ENCODE results near the gene ZNF513.
"Not testable (repeated sequence)": the region's sequence is repeated elsewhere in the genome, so short reads cannot be mapped to it uniquely, and the experiment has no call there.

Gene ZNF513

DNA sequence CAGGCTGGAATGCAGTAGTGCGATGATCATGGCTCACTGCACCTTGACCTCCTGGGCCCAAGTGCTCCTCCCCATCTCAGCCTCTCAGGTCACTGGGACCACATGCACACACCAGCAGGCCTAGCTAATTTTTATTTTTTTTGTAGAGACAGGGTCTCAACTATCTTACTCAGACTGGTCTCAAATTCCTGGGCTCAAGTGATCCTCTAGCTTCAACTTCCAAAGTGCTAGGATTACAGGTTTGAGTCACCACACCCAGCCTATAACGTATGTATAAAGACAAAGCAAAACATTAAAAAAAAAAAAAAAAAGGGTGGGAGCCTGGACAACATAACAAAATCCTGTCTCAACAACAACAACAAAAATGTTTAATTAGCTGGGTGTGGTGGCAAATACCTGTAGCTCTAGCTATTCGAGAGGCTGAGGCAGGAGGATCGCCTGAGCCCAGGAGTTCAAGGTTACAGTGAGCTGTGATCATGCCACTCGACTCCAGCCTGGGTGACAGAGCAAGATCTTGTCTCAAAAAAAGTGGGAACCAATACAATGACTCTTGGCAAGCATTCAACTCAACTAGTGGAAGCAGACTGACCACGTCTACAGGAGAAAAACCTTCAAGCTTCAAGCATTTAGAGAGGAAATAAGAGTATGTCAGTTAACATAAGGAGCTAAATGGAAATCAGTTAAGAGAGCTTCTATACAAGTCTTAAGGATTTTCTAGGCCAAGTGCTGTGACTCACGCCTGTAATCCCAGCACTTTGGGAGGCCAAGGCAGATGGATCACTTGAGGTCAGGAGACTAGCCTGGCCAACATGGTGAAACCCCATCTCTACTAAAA, 26.6 kb downstream of the ZNF513 start:
- no peak for DNase-seq

DNA sequence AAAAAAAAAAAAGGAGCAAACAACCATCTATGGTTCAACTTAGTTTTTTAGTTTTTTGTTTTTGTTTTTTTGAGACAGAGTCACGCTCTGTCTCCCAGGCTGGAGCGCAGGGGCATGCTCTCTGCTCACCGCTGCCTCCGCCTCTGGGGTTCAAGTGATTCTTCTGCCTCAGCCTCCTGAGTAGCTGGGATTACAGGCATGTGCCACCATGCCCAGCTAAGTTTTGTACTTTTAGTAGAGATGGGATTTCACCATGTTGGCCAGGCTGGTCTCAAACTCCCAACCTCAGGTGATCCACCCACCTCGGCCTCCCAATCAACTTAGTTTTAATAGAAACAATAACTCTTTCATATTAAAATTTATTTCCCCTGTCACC, 27.2 kb downstream of the ZNF513 start:
- not testable (repeated sequence) for DNase-seq

DNA sequence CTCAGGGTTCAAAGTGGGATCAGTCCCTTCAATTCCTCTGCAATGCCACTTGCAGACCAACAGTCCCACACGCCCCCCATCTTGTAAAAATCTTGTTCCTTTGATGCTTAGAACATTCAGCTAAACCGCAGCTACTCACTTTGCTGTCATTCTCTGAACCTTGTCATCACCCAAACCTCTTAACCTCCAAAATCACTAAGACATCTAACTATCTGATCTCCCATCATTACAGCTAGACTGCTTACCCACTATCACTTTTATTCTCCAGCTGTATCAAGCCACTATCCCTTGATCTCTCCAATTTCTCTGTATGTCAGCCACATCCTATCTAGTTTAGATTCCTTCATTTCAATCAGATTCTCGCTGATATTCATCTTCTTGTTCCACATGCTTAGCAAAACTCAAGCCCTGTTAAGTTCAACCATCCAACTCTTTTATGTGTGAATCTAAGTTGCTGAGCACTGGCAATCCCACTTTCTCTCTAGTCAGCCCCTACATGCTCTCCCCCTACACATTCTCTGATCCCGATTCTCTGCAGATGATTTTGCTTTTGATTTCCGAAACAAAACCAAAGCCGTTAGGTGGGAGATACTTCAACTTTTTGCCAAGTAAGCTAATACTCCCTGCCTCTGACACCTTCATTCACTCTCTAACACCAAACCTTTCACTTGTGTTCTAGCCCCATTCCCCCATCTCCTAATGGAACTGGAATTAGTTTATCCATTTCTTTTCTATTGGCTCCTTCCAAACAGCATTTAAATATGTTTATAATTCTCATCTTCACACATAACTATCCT, 28.5 kb downstream of the ZNF513 start:
- no peak for DNase-seq

DNA sequence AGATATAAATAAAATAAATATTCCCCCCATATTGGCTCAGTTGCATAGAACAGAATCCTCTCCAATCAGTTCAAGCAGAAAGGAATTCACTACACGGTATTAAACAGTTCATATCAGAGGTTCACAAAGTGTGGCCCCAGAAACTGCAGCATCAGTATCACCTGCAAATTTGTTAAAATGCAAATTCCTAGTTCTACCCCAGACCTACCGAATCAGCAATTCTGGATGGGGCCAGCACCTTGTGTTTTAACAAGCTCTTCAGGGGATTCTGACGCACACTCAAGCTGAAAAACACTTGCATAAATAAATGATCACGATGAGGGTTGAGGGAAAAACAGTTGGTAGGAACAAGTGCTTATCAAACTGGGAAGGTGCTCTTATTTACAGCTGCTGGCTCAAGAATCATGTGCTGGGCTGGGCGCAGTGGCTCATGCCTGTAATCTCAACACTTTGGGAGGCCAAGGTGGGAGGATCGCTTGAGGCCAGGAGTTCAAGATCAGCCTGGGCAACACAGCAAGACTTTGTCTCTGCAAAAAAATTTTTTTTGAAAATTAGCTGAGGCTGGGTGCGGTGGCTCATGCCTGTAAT, 30.3 kb downstream of the ZNF513 start:
- DNase-seq = no peak

DNA sequence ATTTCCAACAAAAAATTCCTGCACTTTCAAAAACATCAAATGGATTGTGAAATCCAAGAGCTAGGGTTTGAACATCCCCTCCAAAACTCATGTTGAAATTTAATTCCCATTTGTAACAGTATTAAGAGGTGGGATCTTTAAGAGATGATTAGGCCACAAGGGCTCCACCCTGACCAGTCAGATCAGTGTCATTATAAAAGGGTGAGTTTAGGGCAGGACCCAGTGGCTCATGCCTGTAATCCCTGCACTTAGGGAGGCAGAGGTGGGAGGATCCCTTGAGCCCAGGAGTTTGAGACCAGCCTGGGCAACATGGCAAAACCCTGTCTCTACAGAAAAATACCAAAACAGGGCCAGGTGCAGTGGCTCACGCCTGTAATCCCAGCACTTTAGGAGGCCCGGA, 32.9 kb downstream of the ZNF513 start:
- no peak for DNase-seq

DNA sequence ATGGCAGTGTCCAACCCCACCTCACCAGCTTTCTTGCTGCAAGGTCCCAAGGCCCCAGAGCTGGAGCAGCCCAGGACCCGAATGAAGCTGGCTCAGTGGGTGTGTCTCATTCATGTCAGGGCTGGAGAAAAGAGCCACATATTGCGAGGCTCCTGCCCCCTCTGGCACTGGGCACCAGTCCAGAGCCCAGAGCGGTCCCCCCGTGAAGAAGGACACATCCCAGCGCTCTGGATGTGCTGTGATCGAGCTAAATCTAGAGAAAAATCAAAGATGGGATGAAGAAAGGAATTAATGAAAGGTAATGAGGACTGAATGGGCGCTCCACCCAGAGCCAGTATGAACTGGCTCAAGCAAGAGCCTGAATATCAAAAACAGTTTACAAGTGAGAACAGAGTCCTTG, 44.4 kb downstream of the ZNF513 start:
- DNase-seq = no peak

DNA sequence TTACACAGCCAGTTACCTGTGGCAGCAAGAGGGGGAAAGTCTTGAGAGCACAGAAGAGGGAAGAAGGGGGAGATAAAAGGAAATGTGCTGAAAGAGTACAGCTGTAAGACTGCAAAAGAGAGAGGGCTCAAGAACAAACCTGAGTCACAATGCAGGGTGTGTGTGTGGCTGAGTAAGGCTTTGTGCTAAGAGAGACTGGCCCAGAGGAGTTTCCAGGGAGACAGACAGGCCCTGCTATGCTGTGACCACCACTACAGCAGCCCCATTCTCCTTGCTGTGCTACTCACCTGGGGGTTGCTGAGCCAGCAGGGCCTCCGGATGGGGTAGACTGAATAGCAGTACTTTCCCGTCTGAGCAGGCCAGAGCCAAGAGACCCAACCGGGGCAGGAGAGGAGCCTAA, 45.2 kb downstream of the ZNF513 start:
- no peak for DNase-seq
